Stimulated activated CD4-positive, alpha-beta T cell treated with anti-CD3 and anti-CD28 coated beads, Interleukin-1b, Interleukin-23, amount 100 ng/mL, for 4 hours (primary cell): ENCODE results near the gene SPEG.

ENCODE experiments used
- DNase-seq, 2 donors: peaks; one replicate each; pipeline ENCODE4 v3.0.0-alpha.2; 2020; ENCODE audit warnings: low read depth in 2 of 2

The SPEG gene

GRCh38 chr2:219423652-219424377 lies 10.8 kb upstream of the SPEG start:
- DNase-seq = no peak

- no peak for DNase-seq
These were observed 9.2 kb upstream of the SPEG start for GRCh38 chr2:219425238-219426067.

GRCh38 chr2:219426068-219426443 lies 8.6 kb upstream of the SPEG start:
- DNase-seq = no peak

GRCh38 chr2:219426534-219427136 lies 8.0 kb upstream of the SPEG start:
- no peak for DNase-seq

GRCh38 chr2:219428469-219428868 lies 6.2 kb upstream of the SPEG start:
- DNase-seq = no peak

- DNase-seq = no peak
These were observed 4.6 kb upstream of the SPEG start for GRCh38 chr2:219429958-219430606.

GRCh38 chr2:219430633-219431615 lies 3.7 kb upstream of the SPEG start:
- DNase-seq = no peak

- no peak for DNase-seq
These were observed 776 bp upstream of the SPEG start for GRCh38 chr2:219433666-219434467.

GRCh38 chr2:219434468-219434717 lies 250 bp upstream of the SPEG start:
- DNase-seq = no peak

- no peak for DNase-seq
These were observed 1.1 kb downstream of the SPEG start for GRCh38 chr2:219435701-219436100.

GRCh38 chr2:219436491-219436890 lies 1.8 kb downstream of the SPEG start:
- DNase-seq = no peak

- no peak for DNase-seq
These were observed 2.5 kb downstream of the SPEG start for GRCh38 chr2:219437141-219437540.

- DNase-seq = no peak
These were observed 3.1 kb downstream of the SPEG start for GRCh38 chr2:219437690-219438206.

- DNase-seq = no peak
These were observed 3.8 kb downstream of the SPEG start for GRCh38 chr2:219438453-219438852.

- no peak for DNase-seq
These were observed 4.9 kb downstream of the SPEG start for GRCh38 chr2:219439506-219439905.

- no peak for DNase-seq
These were observed 6.0 kb downstream of the SPEG start for GRCh38 chr2:219440388-219441256.

GRCh38 chr2:219441451-219442255 lies 7.0 kb downstream of the SPEG start:
- peak; percentile 59 to 69 for DNase-seq

- DNase-seq = no peak
These were observed 7.8 kb downstream of the SPEG start for GRCh38 chr2:219442256-219443015.
